CD4-positive, alpha-beta T cell treated with Interleukin-15 for 1 hour (primary cell): ENCODE measurements around the gene GPSM3.
"Not testable (repeated sequence)": the region's sequence is repeated elsewhere in the genome, so short reads cannot be mapped to it uniquely, and the experiment has no call there.

ENCODE experiments used
- DNase-seq: peaks from one replicate; pipeline ENCODE4 v3.0.0-alpha.2; 2020

The GPSM3 gene, protein sequence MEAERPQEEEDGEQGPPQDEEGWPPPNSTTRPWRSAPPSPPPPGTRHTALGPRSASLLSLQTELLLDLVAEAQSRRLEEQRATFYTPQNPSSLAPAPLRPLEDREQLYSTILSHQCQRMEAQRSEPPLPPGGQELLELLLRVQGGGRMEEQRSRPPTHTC

DNA sequence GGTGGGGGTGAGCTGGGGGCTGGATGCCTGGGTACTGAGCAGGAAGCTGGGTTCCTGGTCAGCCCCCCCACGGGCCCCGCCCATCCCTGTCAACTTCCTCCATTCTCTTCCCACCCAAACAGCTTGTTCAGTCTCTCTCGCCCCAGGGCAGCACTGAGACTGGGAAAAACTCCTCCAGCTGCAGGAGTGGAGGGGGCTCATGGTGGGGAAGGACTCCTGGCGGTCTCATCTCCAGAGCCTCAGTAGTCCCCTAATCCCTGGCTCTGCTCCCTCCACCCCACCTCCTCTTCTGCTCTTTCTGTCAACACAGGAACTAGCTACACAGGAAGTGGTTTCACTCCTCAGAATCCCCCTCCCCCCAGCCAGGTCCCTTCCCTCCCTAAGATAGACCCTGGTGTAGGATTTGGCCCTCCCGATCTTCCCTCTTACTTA lies at the start of gene GPSM3:
Gene GPSM3, minus strand, starts transcription at position 36 of the 432 bp plus-strand sequence. CDS start 130 bp downstream, outside the sequence.
- DNase-seq: peak; percentile 59

DNA sequence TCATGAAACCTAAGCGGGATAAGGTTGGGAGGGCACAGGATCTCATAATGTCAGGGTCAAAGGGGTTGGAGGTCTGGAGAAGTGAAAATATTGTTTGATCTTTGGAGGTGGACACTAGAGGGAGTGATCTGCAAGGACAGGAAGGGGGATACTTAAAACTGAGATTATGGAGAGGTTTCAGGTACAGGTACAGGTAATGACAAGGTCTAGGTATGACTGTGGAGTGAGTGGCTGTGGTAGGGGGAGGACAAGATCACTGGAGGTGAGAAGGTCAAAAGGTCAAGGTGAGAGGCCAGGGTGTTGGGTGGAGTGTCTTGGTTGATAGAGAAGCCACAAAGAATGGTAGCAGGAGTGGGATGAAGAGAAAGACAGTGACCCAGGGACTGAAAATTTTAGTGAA lies 48.2 kb upstream of the GPSM3 start:
- no peak for DNase-seq

DNA sequence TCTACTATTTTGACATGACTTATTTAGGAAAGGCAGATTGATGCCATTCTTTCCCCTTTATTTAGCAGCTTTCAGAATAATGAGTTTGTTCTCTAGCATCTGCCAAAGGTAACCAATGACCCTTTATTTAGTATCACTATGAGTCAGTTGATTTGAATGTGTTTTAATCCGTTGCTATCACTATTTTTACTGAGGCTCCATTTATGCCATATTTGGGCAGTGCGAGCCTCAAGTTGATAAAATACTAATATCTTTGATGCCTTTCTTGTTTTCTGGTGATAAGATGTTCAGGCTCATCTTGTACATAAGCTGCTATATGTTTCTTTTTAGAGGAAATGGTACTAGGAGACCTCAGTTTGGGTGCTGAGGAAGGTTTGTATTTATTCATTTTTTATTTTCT lies 47.0 kb upstream of the GPSM3 start:
- no peak for DNase-seq

DNA sequence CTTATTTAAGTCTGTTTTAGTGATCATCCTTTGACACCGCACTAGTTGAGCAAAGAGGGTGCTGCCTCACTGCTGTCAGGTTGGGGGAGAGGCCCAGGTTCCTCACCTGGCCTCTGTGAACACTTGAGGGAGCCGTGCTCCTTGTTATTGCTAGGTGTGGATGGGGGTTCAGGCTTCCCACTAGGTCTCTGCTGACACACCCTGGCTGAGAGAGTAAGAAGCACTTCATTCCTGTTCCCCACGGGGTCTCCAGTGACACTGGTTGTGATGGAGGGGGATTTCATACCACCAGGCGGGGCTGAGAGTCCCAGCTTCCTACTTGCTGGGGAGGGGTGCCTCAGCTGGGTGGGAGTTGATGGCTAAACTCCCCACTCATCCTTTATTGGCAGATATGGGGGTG lies 42.5 kb upstream of the GPSM3 start:
- no peak for DNase-seq

DNA sequence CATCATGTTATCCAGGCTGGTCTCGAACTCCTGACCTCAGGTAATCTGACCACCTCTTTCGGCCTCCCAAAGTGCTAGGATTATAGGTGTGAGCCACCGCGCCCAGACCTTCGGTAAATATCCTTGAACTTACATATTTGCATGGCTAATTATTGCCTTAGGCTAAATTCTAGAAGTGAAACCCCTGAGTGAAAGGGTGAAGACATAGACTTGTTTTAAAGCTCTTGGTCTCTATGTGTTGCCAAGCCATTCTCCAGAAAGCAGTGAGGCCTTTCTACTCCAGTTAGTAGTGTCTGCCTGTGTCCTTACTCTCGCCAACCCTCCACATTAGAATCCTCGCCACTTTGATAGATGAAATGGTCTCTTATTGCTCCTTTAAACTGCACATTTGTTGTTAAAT lies 34.0 kb upstream of the GPSM3 start:
- no peak for DNase-seq

DNA sequence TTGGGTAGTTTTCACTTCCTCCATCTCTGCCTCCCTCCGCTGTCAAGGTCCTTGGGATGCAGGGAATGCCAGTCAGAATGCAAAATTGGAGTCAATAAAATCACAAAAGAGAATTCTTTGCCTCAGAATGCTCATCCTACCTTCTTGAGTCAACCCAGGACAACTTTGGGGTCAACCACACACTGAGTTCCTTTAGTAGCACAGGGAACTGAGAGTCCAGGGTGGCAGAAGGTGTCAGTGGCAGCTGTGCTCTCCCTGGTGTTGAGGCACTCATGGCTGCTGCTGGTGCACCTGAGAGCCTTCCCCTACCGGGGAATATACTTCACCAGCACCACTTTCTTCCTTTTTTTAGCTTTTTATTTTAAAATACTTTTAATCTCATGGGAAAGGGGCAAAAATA lies 32.3 kb upstream of the GPSM3 start:
- no peak for DNase-seq

DNA sequence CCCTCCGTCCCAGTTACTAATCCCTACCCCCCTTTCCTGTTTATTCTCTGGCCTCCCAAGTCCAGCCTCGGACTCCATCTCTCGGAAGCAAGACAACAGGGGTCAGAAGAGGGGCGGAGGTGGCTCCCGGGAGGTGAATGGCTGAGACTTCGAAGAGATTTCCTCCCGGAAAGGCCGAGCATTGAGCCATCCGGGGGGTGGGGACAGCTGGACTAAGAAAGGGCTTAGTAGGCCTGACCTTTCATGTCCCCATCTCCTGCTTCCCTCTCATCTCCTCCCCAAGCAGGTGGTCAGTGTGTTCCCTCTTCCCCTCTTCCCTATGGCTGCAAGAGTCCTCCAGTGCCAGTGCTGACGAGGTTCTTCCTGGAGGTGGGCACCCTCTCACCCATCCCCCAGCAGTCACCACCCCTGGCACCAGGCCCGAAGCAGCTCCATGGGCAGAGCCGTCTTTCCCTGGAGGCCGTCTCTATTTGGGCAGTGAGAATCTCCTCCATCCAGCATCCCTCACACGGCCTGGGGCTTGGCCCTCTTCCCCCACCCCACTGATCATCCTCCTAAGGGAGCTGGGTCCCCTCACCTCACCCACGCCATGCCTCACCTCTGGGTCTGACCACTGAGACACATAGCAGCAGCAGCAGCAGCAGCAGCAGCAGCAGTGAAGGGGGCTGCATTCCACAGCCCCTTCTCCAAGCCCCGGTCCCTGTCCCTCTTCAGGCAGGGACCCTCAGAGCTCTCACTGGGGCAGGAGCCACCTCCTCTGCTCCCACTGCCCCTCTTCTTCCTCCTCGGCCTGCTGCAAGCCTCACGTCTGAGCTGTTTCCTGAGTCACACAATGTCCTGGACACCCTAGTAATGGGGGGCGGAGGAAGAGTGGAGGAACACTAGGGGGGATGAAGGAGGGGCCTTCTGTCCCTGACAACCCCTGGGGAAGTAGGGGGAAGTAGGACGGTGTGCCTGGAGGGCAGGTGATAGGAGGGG lies 31.1 kb upstream of the GPSM3 start, which contains the start of gene NOTCH4:
Gene NOTCH4, minus strand, starts transcription at position 810 of the 978 bp plus-strand sequence. Its CDS starts 139 bp downstream, at position 671.
- DNase-seq: no peak

DNA sequence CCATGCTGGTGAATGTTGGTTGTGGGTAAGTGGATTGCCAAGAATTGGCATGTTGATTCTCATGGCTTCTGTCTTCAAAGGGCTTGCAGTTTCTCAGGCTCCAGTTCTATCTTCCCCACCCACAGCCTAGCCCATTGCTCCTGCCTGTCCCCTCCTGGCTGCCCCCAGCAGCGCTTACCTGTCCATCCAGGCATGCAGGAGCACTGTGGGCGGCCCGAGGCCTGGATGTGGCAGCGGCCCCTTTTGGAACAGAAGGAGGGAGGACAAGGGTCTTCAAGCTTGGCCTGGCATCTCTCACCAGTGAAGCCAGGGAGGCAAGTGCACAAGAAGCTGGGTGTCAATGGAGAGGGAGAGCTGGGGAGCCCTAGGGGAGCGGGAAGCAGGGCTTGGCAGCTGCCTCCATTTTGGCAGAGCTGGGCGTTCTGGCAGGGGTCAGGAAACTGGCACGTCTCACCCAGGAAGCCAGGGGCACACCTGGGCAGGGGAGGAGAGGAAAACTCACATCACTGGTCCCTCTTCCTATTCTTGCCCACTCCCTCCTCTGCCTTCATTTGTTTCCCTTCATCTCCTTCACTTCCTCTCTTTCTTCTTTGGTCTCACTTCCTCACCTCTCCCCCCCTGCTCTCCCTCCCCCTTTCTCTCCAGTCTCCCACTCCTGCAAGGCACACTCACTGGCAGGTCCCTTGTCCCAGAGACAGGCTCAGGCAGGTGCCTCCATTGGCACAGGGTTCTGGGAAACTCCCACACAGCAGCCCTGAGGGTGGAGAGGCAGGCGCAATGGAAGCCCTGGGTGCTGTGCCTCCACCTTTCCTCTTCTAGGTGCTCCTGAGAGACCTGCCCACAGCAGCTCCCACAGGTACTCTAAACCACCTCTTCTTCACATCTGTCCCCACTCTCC lies 30.1 kb upstream of the GPSM3 start:
- DNase-seq: no peak

DNA sequence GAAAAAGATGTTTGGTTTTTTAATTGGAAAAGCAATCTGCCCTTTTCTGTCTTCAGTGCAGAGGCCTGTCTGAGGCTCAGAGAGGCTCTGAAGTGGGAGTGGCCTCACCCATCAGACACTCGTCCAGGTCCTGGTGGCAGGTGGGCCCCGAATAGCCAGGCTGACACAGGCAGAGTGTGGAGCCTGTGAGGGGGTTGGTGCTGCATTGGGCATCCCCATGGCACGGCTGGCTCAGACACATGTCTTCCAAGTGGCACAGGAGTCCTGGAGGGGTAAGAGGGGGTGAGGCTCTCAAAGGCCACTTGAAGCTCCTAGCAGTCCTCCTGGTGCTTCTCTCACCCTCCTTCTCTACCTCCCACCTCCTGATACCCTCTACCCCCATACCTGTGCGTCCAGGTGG lies 27.6 kb upstream of the GPSM3 start:
- no peak for DNase-seq

DNA sequence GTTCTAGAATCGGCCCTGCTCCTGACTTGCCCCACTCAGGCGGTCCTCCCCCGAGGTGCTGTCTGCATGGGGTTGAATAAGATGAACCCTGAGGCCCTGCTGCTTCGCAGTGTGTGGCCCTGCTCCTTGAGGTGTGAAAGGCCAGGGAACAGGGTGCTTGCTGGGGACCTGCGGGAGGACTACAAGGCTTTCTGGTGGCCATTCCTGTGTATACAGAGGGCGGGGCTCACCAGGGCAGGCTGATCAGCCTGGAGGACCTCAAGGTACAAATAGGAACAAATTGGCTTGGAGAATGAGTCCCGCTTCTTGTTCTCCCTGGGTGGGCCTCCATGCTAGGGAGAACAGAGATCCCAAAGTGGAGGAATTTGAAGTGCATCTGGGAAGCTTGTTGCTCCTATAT lies 25.7 kb upstream of the GPSM3 start:
- no peak for DNase-seq

DNA sequence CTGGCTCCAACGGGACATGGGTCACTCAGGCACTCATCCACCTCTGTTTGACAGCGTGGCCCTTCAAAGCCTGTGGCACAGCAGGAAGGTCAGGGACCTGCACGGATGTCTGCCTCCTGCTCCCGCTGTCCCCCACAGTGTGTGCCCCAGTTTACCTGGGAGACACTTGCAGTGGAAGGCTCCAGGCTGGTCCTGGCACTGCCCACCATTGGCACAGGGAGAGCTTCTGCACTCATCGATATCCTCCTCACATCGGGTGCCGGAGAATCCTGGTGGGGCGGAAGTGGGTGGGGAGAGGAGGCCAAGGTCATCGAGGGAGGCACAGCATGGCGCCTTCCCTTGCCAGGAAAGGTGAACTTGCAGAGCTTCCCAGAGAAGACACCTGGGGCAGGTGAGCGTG lies 24.6 kb upstream of the GPSM3 start:
- no peak for DNase-seq

DNA sequence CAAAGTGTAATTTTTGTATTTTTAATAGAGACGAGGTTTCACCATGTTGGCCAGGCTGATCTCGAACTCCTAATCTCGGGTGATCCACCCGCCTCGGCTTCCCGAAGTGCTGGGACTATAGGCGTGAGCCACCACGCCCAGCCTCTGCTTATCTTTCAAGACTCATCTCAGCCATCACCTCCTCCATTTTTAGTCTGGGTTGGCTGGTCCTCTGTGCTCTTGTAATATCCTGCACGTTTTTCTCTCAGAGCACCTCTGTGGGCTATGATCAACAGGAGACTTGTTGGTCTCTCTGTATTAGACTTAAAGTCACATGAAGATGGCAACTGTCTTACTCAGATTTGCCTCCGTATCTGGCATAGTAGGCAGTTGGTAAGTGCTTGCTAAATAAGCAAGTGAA lies 23.8 kb upstream of the GPSM3 start:
- no peak for DNase-seq

DNA sequence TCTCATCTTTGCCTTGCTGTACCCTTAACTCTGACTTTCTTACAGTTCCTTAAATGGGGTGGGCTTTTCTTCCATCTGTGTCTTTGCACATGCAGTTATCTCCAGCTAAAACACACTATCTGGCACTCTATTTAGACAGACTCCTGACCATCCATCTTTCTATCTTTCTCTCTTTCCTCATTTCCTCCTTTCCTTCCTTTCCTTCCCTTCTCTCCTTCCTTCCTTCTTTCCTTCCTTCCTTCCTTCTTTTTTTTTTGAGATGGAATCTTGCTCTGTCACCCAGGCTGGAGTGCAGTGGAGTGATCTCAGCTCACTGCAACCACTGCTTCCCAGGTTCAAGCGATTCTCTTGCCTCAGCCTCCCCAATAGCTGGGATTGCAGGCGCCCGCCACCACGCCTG lies 23.2 kb upstream of the GPSM3 start:
- no peak for DNase-seq

DNA sequence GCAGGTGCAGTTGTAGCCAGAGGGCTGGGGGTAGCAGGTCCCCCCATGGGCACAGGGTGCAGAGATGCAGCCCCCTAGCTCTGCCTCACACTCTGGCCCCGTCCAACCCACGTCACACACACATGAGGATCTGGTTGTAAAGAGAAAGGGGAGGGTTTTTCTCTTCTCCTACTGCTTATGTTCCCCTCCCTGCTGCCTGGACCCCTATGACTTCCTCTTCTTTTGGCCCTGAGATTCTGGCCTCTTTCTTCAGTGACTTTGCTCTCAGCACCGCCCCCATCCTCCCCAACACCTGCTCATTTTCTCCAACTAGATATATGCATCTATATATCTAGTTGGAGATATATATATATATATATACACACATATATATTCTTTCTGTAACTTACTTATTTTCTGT lies 21.7 kb upstream of the GPSM3 start:
- DNase-seq: no peak

DNA sequence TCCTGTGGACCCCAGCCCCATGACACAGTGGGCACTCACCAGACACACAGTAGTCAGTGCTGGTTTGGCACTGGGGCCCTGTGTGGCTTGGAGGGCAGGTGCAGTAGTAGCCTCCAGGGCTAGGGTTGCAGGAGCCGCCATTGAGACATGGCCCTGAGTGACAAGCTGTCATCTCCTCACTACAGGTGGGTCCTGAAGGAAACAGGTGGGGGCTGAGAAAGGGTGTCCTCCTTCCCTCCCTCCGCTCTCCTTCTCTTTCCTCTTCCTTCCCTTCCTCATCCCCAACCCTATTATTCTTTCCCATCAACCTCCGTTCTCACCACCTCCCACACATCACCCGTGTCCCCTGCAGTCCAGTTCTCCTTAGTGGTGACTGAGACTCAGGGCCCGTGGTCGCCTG lies 21.2 kb upstream of the GPSM3 start:
- no peak for DNase-seq

DNA sequence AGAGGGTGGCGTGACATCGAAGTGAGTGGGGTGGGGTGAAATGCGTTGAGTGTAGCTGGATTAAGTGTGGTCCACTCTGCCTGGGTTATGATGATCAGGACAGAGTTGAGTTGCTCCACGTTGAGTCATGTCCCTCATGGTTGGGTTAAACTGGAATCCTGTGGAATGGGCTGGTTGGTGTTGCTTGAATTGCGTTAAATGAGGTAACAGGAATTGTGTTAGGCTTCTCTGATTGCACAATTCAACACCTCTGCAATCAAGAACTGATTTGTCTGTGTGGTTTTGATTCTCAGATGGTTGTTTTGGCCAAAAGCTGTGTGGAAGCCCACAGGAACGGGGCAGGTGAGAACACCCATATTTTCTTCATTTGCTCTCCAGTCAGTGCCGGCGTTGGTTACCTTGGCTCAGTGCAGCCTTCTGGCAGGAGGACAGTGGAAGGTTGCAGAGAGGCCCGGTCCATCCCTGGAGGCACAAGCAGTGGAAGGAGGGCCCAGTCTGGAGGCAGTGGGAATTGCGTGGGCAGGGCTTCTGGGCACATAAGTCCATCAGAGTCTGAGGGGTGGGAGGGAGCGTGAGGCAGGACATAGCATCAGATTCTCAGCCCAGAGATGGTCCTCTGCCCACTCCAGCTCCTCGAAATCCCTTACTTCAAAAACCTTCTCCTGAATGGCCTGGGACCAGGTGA lies 19.8 kb upstream of the GPSM3 start:
- no peak for DNase-seq

DNA sequence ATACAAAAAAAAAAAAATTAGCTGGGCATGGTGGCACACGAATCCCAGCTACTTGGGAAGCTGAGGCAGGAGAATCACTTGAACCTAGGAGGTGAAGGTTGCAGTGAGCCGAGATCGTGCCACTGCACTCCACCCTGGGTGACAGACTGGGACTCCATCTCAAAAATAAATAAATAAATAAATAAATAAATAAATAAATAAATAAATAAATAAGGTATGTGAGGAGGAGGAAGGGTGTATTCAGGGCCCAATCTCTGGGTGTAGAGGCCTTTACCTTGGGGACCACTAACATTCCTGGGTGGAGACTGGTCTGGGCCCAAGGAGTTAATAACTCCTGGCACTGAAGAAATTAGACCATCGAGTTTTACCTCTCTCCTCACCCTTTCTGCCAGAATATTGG lies 19.0 kb upstream of the GPSM3 start:
- DNase-seq: not testable (repeated sequence)

DNA sequence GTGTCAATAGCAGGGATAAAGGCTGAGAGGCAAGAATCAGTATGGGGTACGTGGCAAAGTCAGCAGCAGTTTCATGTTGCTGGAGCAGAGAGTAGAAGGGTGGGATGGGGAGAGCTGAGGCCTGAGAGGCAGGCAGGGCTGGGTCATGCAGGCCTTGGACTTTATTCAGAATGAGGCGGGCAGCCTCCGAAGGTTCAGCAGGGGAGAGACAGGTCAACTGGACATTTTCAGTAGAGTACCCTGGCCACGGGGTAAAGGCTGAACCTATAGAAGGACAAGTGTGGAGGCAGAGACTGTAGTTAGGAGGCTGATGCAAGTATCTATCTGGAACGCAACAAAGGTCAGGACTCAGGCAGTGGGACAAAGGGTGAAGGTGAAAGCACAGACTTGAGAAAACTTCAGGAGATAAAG lies 17.8 kb upstream of the GPSM3 start:
- no peak for DNase-seq

DNA sequence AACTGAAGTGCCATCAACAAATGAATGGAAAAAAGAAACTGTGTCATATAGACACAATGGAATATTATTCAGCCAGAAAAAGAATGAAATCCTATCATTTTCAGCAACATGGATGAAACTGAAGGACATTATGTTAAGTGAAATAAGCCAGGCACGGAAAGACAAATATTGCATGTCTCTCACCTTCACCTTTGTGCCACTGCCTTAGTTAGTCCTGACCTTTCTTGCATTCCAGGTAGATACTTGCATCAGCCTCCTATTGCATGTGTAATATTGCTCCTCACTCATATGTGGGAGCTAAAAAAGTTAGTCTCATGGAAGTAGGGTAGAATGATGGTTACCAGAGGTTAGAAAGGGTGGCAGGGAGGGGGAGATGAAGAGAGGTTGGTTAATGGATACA lies 16.6 kb upstream of the GPSM3 start:
- DNase-seq: no peak

DNA sequence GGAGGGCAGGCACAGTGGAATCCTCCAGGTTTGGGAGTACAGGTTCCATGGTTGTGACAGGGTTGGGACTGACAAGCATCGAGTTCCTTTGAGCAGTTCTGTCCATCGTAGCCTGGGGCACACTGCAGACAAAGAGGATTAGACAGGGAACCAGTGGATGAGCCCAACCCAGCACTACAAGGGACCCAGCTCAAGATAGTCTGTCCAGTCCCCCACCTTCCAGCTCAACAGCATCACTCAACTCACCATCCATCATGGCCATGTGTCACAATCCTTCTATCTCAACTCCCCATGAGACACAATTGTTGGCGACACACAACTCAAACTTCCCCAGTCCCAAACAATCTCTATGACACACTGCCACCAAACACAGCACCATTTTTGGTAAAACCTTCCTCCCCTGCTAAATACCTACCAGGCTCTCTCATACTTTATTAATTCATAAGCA lies 11.8 kb upstream of the GPSM3 start:
- no peak for DNase-seq

DNA sequence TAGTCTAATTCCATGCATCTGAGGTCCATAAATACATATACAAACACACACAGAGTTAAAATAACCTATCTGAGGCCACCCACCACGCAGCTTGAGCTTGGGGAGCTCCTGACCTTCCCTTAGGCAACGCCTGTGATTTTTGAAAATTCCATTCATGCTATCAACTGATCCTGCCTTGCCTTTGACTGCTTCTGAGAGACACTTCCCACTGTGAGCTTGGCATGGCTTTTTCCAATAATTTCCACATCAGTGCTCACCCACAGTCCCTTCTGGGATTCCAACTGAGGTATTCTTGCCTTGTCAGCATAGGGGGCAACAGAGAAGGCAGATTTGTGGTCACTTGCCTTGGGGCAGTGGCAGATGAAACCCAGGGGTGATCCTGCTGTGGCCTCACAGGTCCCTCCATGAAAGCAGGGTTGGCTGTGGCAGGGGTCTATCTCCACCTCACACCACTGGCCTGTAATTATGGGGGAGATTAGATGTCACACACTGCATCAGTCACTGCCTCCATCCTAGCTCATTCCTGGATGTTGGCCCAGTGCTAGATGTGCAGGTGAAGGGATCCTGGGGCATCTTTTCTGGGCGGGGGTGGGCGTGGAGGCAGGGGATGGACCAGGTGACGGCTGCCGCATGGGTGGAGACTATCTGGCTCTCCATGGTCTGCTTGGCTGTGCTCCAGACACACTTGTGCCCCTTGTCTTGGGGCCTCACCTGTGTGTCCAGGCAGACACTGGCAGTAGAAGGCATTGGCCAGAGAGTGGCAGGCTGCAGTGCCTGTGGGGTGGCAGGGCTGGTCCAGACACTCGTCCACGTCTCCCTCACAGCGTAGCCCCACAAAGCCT lies 11.2 kb upstream of the GPSM3 start:
- DNase-seq: no peak

DNA sequence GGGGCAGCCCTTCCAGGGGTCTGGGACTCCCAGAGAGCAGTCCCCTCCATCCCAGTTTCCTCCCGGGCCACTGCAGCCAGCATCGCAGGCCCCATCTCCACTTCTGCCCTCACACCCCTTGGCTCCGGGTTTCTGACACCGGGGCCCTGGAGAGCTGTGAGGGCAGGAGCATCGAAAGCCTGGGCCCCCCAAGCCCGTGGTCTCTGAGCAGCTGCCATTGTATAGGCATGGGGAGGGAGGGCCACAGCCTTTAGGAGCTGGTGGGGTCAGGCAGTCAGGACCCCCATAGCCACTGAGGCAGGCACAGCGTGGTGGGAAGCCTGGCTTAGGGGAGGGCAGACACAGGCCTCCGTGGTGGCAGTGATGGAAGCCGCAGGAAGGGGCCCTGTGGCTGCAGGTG lies 9.7 kb upstream of the GPSM3 start:
- no peak for DNase-seq
